Keratinocyte (primary cell): Measurements from ENCODE around the gene LSAMP. TPM values are rescaled to one million over a fixed set of nuclear protein-coding genes. Genes with fewer than 3 reads are reported as not detected.

Experiments used
- DNase-seq: peaks from one replicate; pipeline ENCODE4 v3.0.0-alpha.2; 2011; ENCODE audit warnings: low read depth, missing footprints, low spot score
- FAIRE-seq: peaks from 2 replicates; lab custom pipeline; 2011; peaks lifted over from hg19 to GRCh38; lab: Jason Lieb, UNC
- H2AFZ ChIP-seq: 2 replicates; pipeline ENCODE4 v1.6.0; 2012; ENCODE audit warnings: low read length, control low read depth, inconsistent platforms; ENCODE audit not compliant: control insufficient read depth
- H3K27ac ChIP-seq: 2 replicates; pipeline ENCODE4 v1.5.1; 2011; ENCODE audit warnings: low read length; ENCODE audit not compliant: control insufficient read depth, insufficient read depth
- H3K27me3 ChIP-seq: 3 replicates; pipeline ENCODE4 v1.6.0; 2011; ENCODE audit warnings: low read length; ENCODE audit not compliant: control insufficient read depth, insufficient read depth; ENCODE audit errors: extremely low read depth
- H3K36me3 ChIP-seq, 2 experiments: 2 replicates in 1 of 2; 3 replicates in 1 of 2; pipeline ENCODE4 v1.5.1; 2011; ENCODE audit warnings: low read length in 2 of 2, mild to moderate bottlenecking in 1 of 2; ENCODE audit not compliant: control insufficient read depth in 2 of 2, insufficient read depth in 2 of 2; ENCODE audit errors: extremely low read depth in 1 of 2
- H3K4me1 ChIP-seq: 3 replicates; pipeline ENCODE4 v1.5.1; 2011; ENCODE audit warnings: low read length; ENCODE audit not compliant: control insufficient read depth, insufficient read depth; ENCODE audit errors: extremely low read depth
- H3K4me2 ChIP-seq: 3 replicates; pipeline ENCODE4 v1.6.0; 2011; ENCODE audit warnings: low read depth, low read length; ENCODE audit not compliant: control insufficient read depth, insufficient read depth; ENCODE audit errors: extremely low read depth
- H3K4me3 ChIP-seq, 3 experiments: fragments of 200-600 bp in 1 of 3; sonication (generic) in 1 of 3; 2 replicates in 2 of 3; 3 replicates in 1 of 3; pipeline ENCODE4 v1.5.1; 2011 to 2016; ENCODE audit warnings: low read length in 3 of 3, mild to moderate bottlenecking in 3 of 3, control low read depth in 2 of 3, inconsistent platforms in 1 of 3, low read depth in 1 of 3, mixed read lengths in 1 of 3, mixed run types in 1 of 3, moderate library complexity in 1 of 3; ENCODE audit not compliant: control insufficient read depth in 2 of 3, insufficient read depth in 2 of 3; ENCODE audit errors: extremely low read depth in 1 of 3
- H3K79me2 ChIP-seq: 2 replicates; pipeline ENCODE4 v1.6.0; 2012; ENCODE audit warnings: low read length; ENCODE audit not compliant: control insufficient read depth, insufficient read depth
- H3K9ac ChIP-seq: 3 replicates; pipeline ENCODE4 v1.6.0; 2011; ENCODE audit warnings: low read length; ENCODE audit not compliant: control insufficient read depth, insufficient read depth; ENCODE audit errors: extremely low read depth
- H3K9me1 ChIP-seq: 3 replicates; pipeline ENCODE4 v1.6.0; 2011; ENCODE audit warnings: low read length; ENCODE audit not compliant: control insufficient read depth, insufficient read depth; ENCODE audit errors: extremely low read depth
- H3K9me3 ChIP-seq: 2 replicates; pipeline ENCODE4 v1.5.1; 2012; ENCODE audit warnings: low read depth, low read length; ENCODE audit not compliant: control insufficient read depth
- H4K20me1 ChIP-seq: 3 replicates; pipeline ENCODE4 v1.6.0; 2011; ENCODE audit warnings: low read length; ENCODE audit not compliant: control insufficient read depth, insufficient read depth; ENCODE audit errors: extremely low read depth
- EZH2 ChIP-seq: IDR thresholded peaks from one replicate; pipeline ENCODE4 v1.6.1; 2012; ENCODE audit warnings: inconsistent platforms, mild to moderate bottlenecking, low read length, moderate library complexity
- dilution Hi-C: fragments of 300-500 bp; cut with MboI; formaldehyde crosslinking; loops from one replicate; pipeline ENCODE4 v1.7.0; 2020; ENCODE audit warnings: low sequenced_read_pairs; ENCODE audit not compliant: extremely low pct_ligation_motif_present
- polyA plus RNA-seq, 5 experiments: library from polyadenylated mRNA; depleted of rRNA in 3 of 5; stranded (reverse) in 3 of 5; stranded (forward) in 1 of 5; unstranded in 1 of 5; fragments of >200 nt; gene quantifications; 1 replicate in 1 of 5; 2 replicates in 3 of 5; 3 replicates in 1 of 5; pipeline versions ENCODE4 v1.2.1 to v1.2.3, GENCODE V29; 2011 to 2012; ENCODE audit warnings: missing spikeins in 2 of 5, low read depth in 1 of 5, low replicate concordance in 1 of 5
- TF ChIP-seq, protein P1 (sequence below), 3 experiments: IDR thresholded peaks in 1 of 3; conservative IDR thresholded peaks in 1 of 3; optimal IDR thresholded peaks in 1 of 3; 2 replicates in 2 of 3; 3 replicates in 1 of 3; pipeline versions ENCODE3 to v1.5.1; 2011; ENCODE audit warnings: low read length in 3 of 3, mild to moderate bottlenecking in 3 of 3, moderate library complexity in 2 of 3, control low read depth in 1 of 3, inconsistent platforms in 1 of 3; ENCODE audit not compliant: insufficient read depth in 2 of 3; ENCODE audit errors: extremely low read depth in 1 of 3

Gene LSAMP
- polyA plus RNA-seq, 1 donor (not counting 4 experiments of a cell fraction or from before 2014, with no cell fraction given), result 0.12 TPM

DNA sequence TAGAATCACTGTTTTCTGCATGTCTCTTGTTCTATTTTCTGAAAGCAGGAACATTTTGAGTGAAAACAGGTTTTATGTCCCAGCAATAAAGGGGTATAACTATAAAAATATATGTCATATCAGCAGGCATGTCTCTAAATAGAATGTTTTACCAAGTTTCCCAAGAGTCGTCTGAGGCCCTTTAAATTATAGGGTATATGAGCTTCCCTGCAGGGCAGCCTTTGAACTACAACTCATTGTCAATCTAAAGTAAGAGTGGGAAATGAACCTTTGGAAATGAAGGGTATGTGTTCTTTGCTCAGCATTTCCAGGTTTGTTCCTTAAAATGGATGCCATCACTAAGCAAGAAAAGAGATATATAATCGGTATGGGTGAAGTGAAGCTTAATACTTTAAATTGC is 138.6 kb downstream of the LSAMP start:
- H3K36me3 ChIP-seq, result no peaks in the 10 kb centered on the region
- dilution Hi-C loops, result no loop called here
- no peaks in the 10 kb centered on the region for H3K79me2 ChIP-seq
- no peak overlapping the region for H3K4me2 ChIP-seq
- no peaks in the 10 kb centered on the region for H3K4me1 ChIP-seq
- no peaks in the 10 kb centered on the region for H3K9me1 ChIP-seq
- H3K4me3 ChIP-seq, result no peak overlapping the region
- H3K27me3 ChIP-seq, result no peaks in the 10 kb centered on the region
- no peak for DNase-seq
- no peak overlapping the region for H2AFZ ChIP-seq
- H3K9ac ChIP-seq, result no peak overlapping the region
- no peak overlapping the region for H3K27ac ChIP-seq
- H3K9me3 ChIP-seq, result no peaks in the 10 kb centered on the region
- H4K20me1 ChIP-seq, result no peaks in the 10 kb centered on the region
- FAIRE-seq, result no peak
- TF ChIP-seq, protein P1, sequence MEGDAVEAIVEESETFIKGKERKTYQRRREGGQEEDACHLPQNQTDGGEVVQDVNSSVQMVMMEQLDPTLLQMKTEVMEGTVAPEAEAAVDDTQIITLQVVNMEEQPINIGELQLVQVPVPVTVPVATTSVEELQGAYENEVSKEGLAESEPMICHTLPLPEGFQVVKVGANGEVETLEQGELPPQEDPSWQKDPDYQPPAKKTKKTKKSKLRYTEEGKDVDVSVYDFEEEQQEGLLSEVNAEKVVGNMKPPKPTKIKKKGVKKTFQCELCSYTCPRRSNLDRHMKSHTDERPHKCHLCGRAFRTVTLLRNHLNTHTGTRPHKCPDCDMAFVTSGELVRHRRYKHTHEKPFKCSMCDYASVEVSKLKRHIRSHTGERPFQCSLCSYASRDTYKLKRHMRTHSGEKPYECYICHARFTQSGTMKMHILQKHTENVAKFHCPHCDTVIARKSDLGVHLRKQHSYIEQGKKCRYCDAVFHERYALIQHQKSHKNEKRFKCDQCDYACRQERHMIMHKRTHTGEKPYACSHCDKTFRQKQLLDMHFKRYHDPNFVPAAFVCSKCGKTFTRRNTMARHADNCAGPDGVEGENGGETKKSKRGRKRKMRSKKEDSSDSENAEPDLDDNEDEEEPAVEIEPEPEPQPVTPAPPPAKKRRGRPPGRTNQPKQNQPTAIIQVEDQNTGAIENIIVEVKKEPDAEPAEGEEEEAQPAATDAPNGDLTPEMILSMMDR (optimal IDR thresholded peaks at IDR 0.05 in 1 of 3, IDR thresholded peaks at IDR 0.05 in 1 of 3, conservative IDR thresholded peaks at IDR 0.05 in 1 of 3; ENCODE audit: extremely low read depth in 1 of 3, insufficient read depth in 2 of 3, low read length in 3 of 3), result no peak
- TF ChIP-seq EZH2, result no peak

DNA sequence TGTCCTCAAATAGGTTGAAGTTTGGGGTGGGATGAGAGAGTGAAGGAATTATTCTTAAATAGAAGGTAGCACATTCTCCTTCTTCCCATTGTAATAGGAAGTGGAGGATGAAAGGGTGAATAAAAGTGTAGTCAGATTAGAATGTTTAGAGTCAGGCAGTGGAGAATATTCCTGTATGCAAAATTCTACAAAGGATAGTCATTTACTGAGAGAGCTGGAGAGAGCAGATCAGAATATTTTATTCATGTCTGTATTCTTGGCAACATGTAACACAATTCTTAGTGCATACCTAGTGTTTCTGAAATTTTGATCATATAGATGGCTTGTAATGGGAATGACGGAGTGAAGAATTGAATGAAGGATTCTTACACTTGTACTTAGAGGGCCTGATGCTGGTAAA is 139.1 kb downstream of the LSAMP start:
- Histone ChIP-seq H3K27ac (no peak overlapping the region), H3K4me3 (no peak overlapping the region), H3K4me2 (no peak overlapping the region), H4K20me1 (no peaks in the 10 kb centered on the region), H3K79me2 (no peaks in the 10 kb centered on the region), H2AFZ (no peak overlapping the region), H3K36me3 (no peaks in the 10 kb centered on the region), H3K27me3 (no peaks in the 10 kb centered on the region), H3K9me1 (no peaks in the 10 kb centered on the region), H3K9me3 (no peaks in the 10 kb centered on the region), H3K4me1 (no peaks in the 10 kb centered on the region), H3K9ac (no peak overlapping the region)
- dilution Hi-C loops, result no loop called here
- no peak for FAIRE-seq
- no peak for TF ChIP-seq EZH2
- TF ChIP-seq, protein P1 (optimal IDR thresholded peaks at IDR 0.05 in 1 of 3, IDR thresholded peaks at IDR 0.05 in 1 of 3, conservative IDR thresholded peaks at IDR 0.05 in 1 of 3; ENCODE audit: extremely low read depth in 1 of 3, insufficient read depth in 2 of 3, low read length in 3 of 3), result no peak
- no peak for DNase-seq
